ENCODE data around the gene PEX1. TPM values are rescaled to one million over a fixed set of nuclear protein-coding genes. Genes with fewer than 3 reads are reported as not detected.
"Not testable (repeated sequence)": the region's sequence is repeated elsewhere in the genome, so short reads cannot be mapped to it uniquely, and the experiment has no call there.

Gene PEX1
- total RNA-seq, 1 experiment from 2014 or later: 18.6 TPM

GRCh38 chr7:92461027-92462003 is 67.0 kb downstream of the PEX1 start:
- peak; percentile 36 for DNase-seq (ENCODE audit: low spot score)

- no peak for DNase-seq (ENCODE audit: low spot score)
Observed at GRCh38 chr7:92460510-92460909, 67.8 kb downstream of the PEX1 start.

DNA sequence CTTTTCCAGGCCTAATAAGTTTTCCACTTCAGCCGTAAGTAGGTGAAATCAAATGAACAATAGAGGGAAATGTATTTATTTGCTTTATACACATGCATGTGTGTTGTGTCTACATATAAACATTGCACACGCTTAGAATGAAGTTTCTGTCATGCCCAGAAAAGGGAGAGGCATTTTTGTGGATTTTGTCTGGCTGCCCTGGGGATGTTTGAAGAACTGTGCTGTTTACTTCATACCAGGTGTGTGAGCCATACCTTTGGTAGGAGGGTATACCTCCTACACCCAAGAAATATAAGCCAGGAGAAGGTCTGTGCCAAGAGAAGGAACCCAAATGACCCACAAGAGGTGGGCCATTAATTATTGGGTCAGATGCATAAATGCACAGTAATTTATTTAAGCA is 68.2 kb downstream of the PEX1 start:
- DNase-seq (ENCODE audit: low spot score): no peak

- DNase-seq (ENCODE audit: low spot score): no peak
Observed at GRCh38 chr7:92456236-92456635, 72.1 kb downstream of the PEX1 start.

- DNase-seq (ENCODE audit: low spot score): no peak
Observed at GRCh38 chr7:92451645-92452044, 76.7 kb downstream of the PEX1 start.

DNA sequence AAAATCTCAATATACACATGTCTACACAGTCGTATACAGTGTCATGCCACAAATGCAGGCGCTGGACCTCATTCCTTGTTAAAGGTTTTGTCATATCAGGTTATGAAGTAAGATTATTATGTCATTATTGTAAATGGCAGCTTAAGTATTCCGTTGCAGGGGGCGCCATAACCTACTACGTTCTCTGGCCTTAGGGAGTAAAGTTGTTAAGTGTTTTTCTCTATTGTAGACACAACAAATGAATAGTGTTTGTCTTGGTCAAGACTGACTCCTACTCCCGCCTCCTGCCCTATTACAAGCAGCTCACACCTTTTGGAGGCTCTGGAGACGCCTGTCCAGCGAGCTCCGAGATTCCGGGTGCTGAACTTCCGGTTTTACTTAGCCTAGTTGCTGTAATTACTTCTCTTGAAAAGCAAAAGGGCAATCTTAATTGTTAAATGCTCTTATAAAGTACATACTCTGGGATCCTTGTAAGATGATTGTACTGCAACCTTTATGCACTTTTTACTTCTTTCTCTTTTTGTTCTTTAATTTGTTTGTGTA is 80.0 kb downstream of the PEX1 start:
- DNase-seq (ENCODE audit: low spot score): peak; percentile 60

GRCh38 chr7:92447345-92448204 is 80.7 kb downstream of the PEX1 start, which contains the start of gene GATAD1:
TSS of gene GATAD1 (plus strand) at chr7:92447482. CDS start at chr7:92447730, 248 bp downstream.
- DNase-seq (ENCODE audit: low spot score): peak; percentile 90

- no peak for DNase-seq (ENCODE audit: low spot score)
Observed at GRCh38 chr7:92446869-92447344, 81.4 kb downstream of the PEX1 start.

DNA sequence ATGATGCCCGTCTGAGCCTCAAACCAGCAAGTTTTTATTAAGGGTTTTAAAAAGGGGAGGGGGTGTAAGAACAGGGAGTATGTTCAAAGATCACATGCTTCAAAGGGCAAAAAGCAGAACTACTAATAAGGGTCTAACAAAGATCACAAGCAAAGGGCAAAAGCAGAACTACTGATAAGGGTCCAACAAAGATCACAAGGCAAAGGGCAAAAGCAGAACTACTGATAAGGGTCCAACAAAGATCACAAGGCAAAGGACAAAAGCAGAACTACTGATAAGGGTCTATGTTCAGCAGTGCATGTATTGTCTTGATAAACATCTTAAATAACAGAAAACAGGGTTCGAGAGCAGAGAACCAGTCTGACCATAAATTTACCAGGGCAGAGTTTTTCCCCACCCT is 85.6 kb downstream of the PEX1 start:
- not testable (repeated sequence) for DNase-seq (ENCODE audit: low spot score)

DNA sequence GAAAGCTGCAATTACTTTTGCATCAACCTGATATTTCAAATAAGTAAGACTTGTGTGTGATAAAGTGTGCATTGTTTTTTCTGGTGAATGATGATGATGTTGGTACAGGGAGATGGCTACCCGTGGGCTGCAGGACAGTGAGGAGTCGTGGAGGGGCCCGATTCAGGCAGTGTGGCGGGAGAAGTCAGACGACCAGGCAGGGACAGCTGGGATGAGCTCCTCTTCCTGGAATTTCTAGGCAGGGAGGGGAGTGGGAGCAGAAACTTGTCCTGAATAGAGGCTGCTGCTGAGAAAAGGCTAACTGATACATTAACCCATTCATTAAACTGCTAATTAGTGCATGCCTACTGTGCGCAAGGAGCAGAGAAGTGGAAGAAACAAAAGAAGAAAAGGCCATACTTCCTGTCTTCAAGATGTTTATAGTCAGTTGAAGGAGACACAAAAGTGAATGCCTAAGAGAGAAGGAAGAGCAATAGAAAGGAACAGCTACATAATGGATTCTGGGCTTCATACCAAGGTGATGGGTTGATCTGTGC is 90.3 kb downstream of the PEX1 start:
- no peak for DNase-seq (ENCODE audit: low spot score)

Other genes starting within 250 kb of the PEX1 start
- gene GATAD1, start 81.0 kb downstream of the PEX1 start, total RNA-seq (2014; rRNA removed; shearing (Covaris generic)): 16.4 and 17.6 TPM in 2 replicates
- gene ERVW-1, start 50.6 kb downstream of the PEX1 start, total RNA-seq (2014; rRNA removed; shearing (Covaris generic)): not detected in 2 replicates
- gene RBM48, start 275 bp upstream of the PEX1 start, total RNA-seq (2014; rRNA removed; shearing (Covaris generic)): 13.2 and 16.7 TPM in 2 replicates
- gene FAM133B, start 61.9 kb upstream of the PEX1 start, total RNA-seq (2014; rRNA removed; shearing (Covaris generic)): 16.2 and 18.4 TPM in 2 replicates